Measurements from ENCODE around the gene SETBP1. TPM values are rescaled to one million over a fixed set of nuclear protein-coding genes. Genes with fewer than 3 reads are reported as not detected.

The SETBP1 gene
- total RNA-seq, 4 donors from 2014 or later = 16.2 to 33.6 (median 24.4) TPM

DNA sequence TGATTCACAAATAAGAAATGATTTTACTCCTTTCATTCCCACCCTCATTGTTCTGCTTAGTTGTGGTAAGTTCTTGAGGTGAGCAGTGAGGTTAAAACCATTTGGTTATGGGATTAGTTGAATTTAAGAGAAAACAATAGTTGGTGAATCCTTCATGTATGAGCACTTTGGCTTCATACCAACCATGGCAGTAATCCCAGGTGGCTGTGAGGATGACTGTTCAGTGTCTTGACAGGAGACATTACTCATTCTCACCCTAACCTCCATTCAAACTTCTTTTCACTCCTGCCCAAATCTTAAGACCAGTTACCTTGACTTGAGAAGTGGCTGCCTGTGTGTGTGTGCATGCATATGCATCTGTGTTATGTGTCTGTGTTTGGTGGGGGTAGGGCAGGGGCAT, 143.1 kb downstream of the SETBP1 start:
- Histone ChIP-seq H3K9me3 (no peaks in the 10 kb centered on the region), H3K4me1 (peaks cover 28 to 58% (median 34%) of the 10 kb centered on the region in 4 donors), H3K27ac (peak overlapping the region in 3 of 4 donors; percentile 52 to 63 (median 62)), H3K36me3 (no peaks in the 10 kb centered on the region), H3K27me3 (no peaks in the 10 kb centered on the region), H3K4me3 (no peak overlapping the region)
- TF ChIP-seq, protein P1, sequence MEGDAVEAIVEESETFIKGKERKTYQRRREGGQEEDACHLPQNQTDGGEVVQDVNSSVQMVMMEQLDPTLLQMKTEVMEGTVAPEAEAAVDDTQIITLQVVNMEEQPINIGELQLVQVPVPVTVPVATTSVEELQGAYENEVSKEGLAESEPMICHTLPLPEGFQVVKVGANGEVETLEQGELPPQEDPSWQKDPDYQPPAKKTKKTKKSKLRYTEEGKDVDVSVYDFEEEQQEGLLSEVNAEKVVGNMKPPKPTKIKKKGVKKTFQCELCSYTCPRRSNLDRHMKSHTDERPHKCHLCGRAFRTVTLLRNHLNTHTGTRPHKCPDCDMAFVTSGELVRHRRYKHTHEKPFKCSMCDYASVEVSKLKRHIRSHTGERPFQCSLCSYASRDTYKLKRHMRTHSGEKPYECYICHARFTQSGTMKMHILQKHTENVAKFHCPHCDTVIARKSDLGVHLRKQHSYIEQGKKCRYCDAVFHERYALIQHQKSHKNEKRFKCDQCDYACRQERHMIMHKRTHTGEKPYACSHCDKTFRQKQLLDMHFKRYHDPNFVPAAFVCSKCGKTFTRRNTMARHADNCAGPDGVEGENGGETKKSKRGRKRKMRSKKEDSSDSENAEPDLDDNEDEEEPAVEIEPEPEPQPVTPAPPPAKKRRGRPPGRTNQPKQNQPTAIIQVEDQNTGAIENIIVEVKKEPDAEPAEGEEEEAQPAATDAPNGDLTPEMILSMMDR (IDR thresholded peaks at IDR 0.05) = no peak
- TF ChIP-seq POLR2A (IDR thresholded peaks at IDR 0.05) (no peak), EP300 (IDR thresholded peaks at IDR 0.05; ENCODE audit: low read depth) (no peak), POLR2AphosphoS5 (IDR thresholded peaks at IDR 0.05) (no peak)
- DNase-seq = no peak
- in situ Hi-C loops (cut with MboI; ENCODE audit: low pct_ligation_motif_present in 1 of 4, low pct_unique_long_range_greater_than_20kb in 1 of 4, low sequenced_read_pairs in 3 of 4) = loop anchor here in 1 of 4 donors (25.0 kb wide), 1 partner anchor 136 kb away; the partner anchor contains the start of gene SETBP1
- intact Hi-C loops (cut with DNase I; ENCODE audit: low total_unique reads) = loop anchor here (5.0 kb wide), 1 partner anchor 551 kb away; no protein-coding TSS in a partner anchor

DNA sequence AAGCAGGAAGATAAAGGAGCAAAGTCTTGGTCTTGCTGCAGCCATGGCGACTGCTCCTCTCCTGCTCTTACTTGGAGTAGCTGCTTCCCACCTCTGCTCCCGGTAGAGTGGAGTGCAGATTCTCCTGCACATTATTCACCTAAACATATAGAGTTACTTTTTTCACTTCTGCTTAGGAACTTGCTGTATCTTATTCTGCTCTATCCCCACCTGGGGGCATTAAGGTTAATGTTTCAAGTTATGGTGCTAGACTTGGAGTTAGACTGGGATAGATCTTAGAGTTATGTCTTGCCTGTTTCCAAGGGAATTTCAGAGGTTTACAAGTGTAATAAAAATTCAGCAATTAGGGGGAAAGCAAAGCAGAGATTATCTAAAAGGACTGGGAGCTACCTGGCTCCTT, 144.2 kb downstream of the SETBP1 start:
- TF ChIP-seq EP300 (IDR thresholded peaks at IDR 0.05; ENCODE audit: low read depth) = no peak
- no peak for TF ChIP-seq POLR2A (IDR thresholded peaks at IDR 0.05)
- no peak for TF ChIP-seq POLR2AphosphoS5 (IDR thresholded peaks at IDR 0.05)
- TF ChIP-seq, protein P1 (IDR thresholded peaks at IDR 0.05) = no peak
- DNase-seq = no peak
- H3K27ac ChIP-seq = peak overlapping the region in 3 of 4 donors; percentile 19 to 88 (median 23)
- in situ Hi-C loops (cut with MboI; ENCODE audit: low pct_ligation_motif_present in 1 of 4, low pct_unique_long_range_greater_than_20kb in 1 of 4, low sequenced_read_pairs in 3 of 4) (loop anchor here in 1 of 4 donors (25.0 kb wide), 1 partner anchor 138 kb away; the partner anchor contains the start of gene SETBP1), intact Hi-C loops (cut with DNase I; ENCODE audit: low total_unique reads) (loop anchor here (5.0 kb wide), 1 partner anchor 553 kb away; no protein-coding TSS in a partner anchor)
- no peaks in the 10 kb centered on the region for H3K27me3 ChIP-seq
- H3K4me3 ChIP-seq = no peak overlapping the region
- H3K36me3 ChIP-seq = no peaks in the 10 kb centered on the region
- peaks cover 25 to 58% (median 33%) of the 10 kb centered on the region in 4 donors for H3K4me1 ChIP-seq
- WGBS, 2 donors (ENCODE audit: low coverage in 1 of 2) = 57 to 68% methylated on average over 1 to 2 of the region's 2 CpGs
- no peaks in the 10 kb centered on the region for H3K9me3 ChIP-seq

DNA sequence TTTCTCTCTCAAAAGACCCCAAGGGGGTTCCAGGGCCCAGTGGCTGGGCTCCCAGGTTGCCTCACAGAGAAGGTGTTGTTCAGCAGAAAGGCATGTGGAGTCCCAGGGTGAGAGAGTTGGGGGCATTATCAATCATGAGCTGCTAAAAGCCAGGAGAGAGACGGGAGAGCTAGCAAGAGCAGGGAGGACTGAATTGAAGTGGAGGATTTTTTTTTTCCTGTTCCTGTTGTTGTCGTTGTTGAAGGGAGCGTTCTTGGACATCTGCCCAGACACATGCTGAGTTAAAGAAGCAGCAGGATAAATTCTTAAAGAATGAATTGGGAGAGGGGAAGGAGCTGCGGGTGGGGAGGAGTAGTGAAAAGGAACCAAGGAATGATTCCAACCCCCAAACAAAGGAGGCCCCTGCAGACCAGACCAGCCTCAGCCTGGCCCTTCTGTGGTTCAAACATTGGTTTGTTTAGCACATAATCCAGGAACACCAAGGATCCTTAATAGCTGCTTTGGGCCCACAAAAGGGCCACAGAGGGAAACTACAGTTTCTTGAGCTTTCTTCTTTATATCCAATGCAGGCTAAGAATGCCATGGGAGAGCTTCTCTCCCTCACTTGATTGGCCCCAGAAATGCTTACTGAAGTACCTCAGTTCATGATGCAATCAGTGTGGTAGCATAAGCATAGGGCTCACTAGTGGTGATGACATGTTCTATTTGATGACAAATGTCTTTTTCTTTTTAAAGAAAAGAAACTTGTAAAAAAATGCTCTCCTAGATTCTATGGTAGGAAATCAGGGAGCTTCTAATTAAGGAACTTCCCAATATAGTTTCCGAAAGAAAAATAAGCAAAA, 146.0 kb downstream of the SETBP1 start:
- intact Hi-C loops (cut with DNase I; ENCODE audit: low total_unique reads) = no loop called here
- 19 to 43% methylated on average over 5 of the region's 5 CpGs for WGBS, 2 donors (ENCODE audit: low coverage in 1 of 2)

DNA sequence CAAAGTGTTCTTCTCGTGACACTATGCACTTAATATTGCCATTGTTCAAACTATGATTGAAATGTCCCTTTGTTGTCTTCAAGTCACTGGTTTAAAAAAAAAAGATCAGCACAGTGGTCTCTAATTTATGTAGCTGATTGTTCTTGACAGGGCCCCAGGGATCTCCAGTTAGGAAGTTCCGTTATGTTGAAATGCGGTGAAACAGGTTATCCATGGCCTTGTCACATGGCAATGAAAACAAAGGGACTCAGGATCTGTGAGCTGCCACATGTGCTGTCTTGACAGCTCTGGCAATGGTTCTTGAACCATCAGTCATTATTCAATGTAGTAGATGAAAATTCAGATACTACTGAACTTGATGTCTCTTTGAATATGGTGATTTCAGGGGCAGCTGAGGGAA, 147.4 kb downstream of the SETBP1 start:
- no peak for DNase-seq
- TF ChIP-seq POLR2AphosphoS5 (IDR thresholded peaks at IDR 0.05) (no peak), POLR2A (IDR thresholded peaks at IDR 0.05) (no peak), EP300 (IDR thresholded peaks at IDR 0.05; ENCODE audit: low read depth) (no peak)
- TF ChIP-seq, protein P1 (IDR thresholded peaks at IDR 0.05) = no peak
- no peaks in the 10 kb centered on the region for H3K9me3 ChIP-seq
- no peak overlapping the region for H3K4me3 ChIP-seq
- peaks cover 28 to 56% (median 36%) of the 10 kb centered on the region in 4 donors for H3K4me1 ChIP-seq
- H3K27me3 ChIP-seq = no peaks in the 10 kb centered on the region
- in situ Hi-C loops (cut with MboI; ENCODE audit: low pct_ligation_motif_present in 1 of 4, low pct_unique_long_range_greater_than_20kb in 1 of 4, low sequenced_read_pairs in 3 of 4) = no loop called here
- no peaks in the 10 kb centered on the region for H3K36me3 ChIP-seq
- intact Hi-C loops (cut with DNase I; ENCODE audit: low total_unique reads) = no loop called here
- peak overlapping the region in 2 of 4 donors; percentile 80 to 86 for H3K27ac ChIP-seq
- WGBS, 2 donors (ENCODE audit: low coverage in 1 of 2) = 83 to 92% methylated on average over 3 of the region's 3 CpGs

More for the DNA sequence above, 146.0 kb downstream of the SETBP1 start:
- in situ Hi-C loops (cut with MboI; ENCODE audit: low pct_ligation_motif_present in 1 of 4, low pct_unique_long_range_greater_than_20kb in 1 of 4, low sequenced_read_pairs in 3 of 4) = no loop called here
- TF ChIP-seq EP300 (IDR thresholded peaks at IDR 0.05; ENCODE audit: low read depth) (no peak), POLR2AphosphoS5 (IDR thresholded peaks at IDR 0.05) (peak in 2 of 3 donors; percentile 35 to 37)
- Histone ChIP-seq H3K4me1 (peaks cover 28 to 66% (median 37%) of the 10 kb centered on the region in 4 donors), H3K27ac (peak overlapping the region; percentile 80 to 88 (median 85)), H3K36me3 (no peaks in the 10 kb centered on the region), H3K4me3 (no peak overlapping the region), H3K9me3 (no peaks in the 10 kb centered on the region), H3K27me3 (no peaks in the 10 kb centered on the region)
- DNase-seq = peak; percentile 81
